Islet of Langerhans (tissue), 1 donor: ENCODE data around the gene STUB1.

Source experiments
- FAIRE-seq: peaks from one replicate; lab custom pipeline; 2011; peaks lifted over from hg19 to GRCh38; lab: Jason Lieb, UNC

Gene STUB1

DNA sequence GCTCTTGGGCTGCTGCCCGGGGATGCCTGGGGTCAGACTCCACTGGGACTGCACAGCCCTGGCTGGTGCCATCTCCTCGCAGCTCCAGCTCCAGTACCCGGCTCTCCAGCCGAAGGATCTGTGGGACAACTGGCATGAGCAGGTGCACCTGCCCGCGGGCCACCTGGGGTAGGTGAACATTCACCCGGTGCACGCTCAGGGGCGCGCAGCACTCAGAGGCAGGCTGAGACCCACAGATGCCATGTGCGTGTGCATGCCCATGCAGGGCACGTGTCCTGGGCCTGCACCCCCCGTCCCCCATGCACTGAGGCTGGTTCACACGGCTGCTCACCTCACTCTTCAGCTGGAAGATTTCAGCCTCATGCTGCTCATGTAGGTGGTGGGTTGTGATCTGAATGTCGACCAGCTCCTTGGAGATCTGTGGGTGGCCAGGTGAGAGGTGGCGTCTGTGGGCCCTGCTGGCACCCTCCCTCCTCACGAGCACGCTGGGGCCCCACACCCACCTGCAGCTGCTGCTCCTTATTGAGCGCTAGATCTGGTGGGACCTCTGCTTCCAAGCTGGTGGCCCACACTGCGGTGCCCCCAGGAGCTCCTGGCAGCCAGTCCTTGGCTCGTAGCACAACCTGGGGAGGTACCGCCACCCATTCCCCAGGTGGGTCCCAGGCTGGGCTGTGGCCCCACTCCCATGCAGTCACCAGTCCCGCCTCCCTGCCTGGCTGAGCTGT, 45.4 kb downstream of the STUB1 start:
- FAIRE-seq = no peak

DNA sequence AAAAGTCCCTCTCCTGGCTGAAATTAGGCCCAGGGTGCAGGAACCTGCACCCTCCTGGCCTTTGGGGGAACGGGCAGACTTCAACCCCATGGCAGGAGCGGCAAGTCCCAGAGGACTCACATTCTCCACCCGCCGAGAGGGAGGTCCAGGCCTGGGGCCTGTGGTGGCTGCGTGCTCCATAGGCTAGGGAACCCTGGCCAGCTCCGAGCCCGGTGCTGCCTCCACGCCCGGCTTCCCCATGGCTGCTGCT, 45.9 kb downstream of the STUB1 start:
- no peak for FAIRE-seq

GRCh38 chr16:726438-727290, 46.5 kb downstream of the STUB1 start, which contains the start of the genes CCDC78 and HAGHL:
TSS of gene CCDC78 (minus strand) at chr16:726443. CDS start at chr16:726367, 76 bp downstream.
TSS of gene HAGHL (plus strand) at chr16:727106. CDS start at chr16:727510, 404 bp downstream.
- no peak for FAIRE-seq

GRCh38 chr16:727291-727977, 47.2 kb downstream of the STUB1 start:
- no peak for FAIRE-seq

DNA sequence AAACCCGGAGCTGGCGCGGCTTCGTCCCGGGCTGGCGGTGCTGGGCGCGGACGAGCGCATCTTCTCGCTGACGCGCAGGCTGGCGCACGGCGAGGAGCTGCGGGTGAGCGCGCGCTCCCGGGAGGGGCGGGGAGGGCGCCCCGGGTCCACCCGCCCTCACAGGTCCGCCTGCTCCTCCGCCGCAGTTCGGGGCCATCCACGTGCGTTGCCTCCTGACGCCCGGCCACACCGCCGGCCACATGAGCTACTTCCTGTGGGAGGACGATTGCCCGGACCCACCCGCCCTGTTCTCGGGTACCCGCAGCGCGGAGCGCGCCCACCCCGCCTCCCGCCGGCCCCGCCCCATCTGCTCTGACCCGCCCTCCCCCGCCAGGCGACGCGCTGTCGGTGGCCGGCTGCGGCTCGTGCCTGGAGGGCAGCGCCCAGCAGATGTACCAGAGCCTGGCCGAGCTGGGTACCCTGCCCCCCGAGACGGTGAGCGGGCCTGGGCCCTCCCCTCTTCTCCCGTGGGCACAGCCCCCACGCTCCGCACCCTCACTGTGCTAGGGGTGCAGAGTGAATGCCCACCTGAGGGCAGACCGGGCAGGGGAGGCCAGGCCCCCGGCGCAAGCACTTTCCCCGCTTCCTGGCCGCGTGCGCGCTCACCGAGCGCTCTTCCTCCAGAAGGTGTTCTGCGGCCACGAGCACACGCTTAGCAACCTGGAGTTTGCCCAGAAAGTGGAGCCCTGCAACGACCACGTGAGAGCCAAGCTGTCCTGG, 48.1 kb downstream of the STUB1 start:
- FAIRE-seq = no peak

- FAIRE-seq = no peak
Observed at GRCh38 chr16:728890-729744, 48.9 kb downstream of the STUB1 start.

DNA sequence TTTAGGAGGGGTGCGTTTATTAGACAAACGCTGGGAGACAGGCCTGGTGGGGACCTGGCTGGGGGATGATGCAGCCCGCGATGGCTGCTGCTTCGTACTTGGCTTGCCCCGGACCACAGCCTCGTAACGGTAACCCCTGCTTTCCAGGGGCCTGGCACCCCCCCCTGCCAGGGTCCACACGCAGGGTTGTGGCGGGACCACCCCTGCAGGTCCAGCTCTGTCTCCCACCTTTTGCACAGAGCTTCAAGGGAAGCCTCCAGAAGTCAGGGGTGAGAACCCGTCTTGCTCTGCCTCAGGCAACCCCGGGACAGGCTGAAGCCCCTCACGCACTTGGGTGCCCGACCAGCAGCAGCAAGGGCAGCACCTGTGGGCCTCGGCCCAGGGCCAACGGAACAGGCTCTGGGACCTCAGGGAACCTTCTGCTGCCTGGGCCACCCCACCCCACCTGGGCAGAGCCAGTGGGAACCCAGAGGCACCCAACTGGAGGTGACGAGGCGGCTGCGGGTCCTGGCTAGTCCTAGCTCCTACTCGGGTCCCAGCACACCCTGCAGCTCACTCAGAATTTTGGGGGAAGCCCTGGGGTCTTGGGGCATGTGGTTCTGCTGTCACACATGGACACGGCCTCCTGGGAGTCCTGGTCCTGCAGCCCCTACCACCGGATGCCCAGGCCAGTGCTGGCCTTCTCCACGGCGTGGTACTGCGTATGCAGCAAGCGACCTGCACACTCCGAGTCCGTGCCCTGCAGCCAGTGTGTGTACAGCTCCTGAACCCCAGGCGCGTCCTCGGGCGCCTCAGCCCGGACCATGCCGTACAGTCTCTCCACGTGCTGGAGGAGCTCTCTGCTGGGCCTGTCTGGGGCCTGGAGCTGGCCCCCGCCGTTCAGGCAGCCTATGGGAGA, 49.8 kb downstream of the STUB1 start:
- FAIRE-seq = no peak

- FAIRE-seq = no peak
Observed at GRCh38 chr16:730666-731509, 50.7 kb downstream of the STUB1 start.

GRCh38 chr16:732332-732731, 52.1 kb downstream of the STUB1 start:
- FAIRE-seq = no peak
